Measurements from ENCODE around the gene NLK.

NLK gene

DNA sequence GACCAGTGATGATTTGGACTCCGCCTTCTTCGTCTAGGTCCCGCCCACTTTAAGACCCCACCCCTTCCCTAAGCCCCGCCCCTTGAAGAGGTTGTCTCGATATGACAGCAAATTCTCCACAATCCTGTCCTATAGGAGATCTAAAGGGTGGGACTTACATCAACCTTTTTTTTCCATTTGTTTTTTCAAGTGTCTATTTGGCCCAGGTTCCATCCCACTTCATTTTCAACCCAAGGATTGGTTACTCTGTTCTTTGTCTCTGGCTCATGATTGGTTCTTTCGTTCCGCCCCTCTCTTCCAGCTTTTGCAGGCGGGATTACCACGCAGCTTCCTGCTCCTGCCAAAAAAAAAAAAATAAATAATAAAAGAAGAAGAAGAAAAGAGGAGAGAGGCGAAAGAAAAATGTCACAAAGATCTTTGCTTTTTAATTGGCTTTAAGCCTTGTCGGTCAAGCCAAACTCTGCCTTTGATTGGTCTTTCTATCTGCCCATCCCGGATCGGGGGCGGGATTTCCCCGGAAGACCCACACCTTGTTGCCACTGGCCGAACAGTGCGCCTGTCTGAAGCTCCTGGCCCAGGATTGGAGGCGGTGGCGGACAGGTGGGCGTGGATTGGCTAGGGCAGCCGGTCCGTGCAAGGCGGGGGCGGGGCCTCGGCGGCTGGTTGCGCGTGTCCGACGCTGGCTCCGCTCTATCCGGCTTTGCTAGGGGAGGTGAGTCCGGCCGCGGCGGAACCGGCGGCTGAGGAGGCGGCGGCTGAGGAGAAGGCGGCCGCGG lies 1.2 kb upstream of the NLK start:
- peak; percentile 99 for DNase-seq

DNA sequence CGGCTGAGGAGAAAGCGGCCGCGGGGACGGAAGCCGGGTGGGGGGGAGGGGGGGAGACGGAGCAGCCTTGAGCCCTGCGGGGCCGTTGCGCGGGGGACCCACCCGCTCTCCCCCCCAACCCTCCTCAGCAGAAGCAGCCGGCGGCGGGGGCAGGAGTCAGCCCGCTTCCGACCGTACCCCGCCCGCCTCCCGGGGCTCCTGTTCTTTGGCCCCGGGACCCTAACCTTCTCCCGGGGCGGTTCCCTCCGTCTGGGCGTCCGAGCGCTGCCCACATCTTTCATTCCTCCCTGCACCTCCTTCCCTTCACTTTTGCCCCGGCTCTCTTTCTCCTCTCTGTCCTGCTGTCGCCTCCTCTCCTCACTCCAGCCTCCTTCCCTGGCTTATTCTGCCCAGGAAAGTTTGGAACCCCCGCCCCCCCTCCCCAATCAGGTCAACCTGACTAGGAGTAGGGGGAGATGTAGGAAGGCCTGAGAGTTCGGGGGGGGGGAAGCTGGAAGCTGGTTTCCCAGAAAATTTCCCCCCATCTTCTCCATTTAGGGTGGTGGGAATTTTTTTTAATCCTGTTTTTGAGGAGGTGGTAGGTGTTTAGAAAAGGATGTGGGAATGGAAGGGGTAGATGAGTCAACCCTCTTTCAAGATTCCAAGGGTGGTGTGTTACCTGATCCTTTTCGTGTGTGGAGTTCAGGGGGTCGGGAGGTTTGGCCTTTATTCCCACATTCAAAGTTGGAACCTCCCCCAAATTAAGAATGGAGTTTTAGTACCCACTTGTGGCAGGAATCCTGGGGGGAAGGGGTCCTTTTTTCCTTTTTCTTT lies 427 bp upstream of the NLK start:
- DNase-seq: no peak

DNA sequence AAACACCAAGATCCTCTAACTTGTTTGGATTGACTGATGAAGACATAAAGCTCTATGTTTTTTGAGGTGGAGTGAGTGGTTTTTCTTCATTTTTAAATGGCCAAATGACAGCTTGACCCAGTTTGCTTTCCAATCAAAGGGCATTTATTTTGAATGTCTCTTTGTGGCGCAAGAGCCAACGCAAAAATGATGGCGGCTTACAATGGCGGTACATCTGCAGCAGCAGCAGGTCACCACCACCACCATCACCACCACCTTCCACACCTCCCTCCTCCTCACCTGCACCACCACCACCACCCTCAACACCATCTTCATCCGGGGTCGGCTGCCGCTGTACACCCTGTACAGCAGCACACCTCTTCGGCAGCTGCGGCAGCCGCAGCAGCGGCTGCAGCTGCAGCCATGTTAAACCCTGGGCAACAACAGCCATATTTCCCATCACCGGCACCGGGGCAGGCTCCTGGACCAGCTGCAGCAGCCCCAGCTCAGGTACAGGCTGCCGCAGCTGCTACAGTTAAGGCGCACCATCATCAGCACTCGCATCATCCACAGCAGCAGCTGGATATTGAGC lies 329 bp downstream of the NLK start:
- DNase-seq: no peak

DNA sequence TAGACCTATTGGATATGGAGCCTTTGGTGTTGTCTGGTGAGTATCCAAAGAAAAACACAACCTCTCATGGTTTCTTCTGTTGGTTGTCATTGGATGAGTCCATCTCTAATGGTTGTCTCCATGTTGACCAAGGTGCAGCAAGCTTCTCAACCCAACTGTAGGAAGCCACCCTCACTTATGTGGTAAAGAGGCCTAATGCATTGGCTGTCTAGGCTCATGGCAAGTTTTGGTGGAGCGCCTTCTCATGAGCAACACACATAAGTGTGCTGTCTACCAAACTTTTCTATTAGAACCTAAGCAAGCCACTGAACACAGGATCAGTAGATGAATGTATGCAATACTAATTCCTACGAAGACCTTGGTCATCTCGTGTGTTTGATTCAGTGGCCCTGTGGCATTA lies 819 bp downstream of the NLK start:
- DNase-seq: no peak

DNA sequence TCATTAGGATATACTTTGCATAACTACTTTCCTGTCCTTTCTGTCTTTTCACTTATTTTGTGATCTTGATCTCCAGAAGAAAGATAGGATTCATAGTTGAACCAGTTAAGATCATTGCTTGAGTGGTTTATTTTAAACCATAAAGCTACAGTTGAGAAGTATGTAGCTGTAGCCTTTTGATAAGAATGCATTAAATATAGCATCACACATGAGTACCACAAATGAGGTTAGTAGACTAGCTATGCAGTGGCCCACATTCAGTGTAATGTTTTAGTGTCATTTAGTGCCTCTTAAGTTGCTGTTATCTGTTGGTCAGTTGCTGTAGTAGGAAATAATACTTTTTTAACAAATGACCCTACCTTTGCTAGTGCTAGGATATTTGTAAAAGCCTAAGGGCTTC lies 1.3 kb downstream of the NLK start:
- DNase-seq: no peak

DNA sequence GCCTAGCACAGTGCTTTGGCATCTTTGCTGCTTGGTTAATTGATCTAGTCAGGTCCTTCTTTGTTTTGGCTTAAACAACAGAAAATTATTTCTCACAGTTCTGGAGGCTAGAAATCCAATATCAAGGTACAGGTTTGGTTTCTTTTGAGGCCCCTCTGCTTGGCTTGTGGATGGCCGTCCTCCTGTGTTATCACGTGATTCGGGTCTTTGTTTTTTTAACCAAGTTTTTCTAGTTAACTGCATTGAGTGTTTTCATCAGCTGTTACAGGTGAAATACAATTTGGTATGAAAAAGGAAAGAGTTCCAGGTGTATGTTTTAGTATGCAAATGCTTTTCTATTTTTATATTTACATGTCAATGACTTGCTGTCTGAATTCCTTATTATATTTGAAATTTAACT lies 2.8 kb downstream of the NLK start:
- DNase-seq: no peak

DNA sequence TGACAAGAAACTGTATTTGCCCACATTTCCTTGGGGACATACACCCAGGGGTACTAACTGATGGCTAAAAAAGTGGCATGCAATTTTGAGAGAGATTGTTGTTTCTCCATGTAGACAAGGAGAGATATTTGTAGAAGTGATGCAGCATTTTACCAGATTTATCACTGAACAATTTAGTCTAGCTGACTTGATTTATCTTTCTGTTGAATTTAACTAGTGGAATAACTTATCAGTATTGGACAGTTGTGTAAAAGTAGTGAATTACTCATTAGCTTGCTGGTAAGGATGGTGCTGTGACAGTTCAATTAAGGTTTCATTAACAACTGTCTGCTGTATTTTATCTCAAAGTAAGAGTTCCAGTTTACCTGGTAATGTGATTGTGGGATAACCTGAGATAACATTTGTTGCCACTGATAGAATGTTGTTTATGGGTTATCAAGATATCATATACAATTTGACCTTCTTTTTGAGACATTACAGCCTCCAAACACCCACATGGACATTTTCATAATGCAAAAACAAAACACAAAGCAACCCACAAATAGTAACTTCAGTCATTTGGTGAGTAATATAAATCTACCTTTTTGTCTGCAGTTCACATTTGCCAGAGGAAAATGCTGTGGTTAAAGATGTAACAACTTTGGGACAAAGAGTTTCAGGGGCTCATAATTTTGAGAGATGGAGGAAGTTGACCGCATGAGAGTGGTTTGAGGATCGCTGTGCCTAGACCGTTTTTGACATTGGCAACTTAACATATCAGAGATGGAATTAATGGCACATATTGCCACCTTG lies 3.8 kb downstream of the NLK start:
- DNase-seq: no peak

DNA sequence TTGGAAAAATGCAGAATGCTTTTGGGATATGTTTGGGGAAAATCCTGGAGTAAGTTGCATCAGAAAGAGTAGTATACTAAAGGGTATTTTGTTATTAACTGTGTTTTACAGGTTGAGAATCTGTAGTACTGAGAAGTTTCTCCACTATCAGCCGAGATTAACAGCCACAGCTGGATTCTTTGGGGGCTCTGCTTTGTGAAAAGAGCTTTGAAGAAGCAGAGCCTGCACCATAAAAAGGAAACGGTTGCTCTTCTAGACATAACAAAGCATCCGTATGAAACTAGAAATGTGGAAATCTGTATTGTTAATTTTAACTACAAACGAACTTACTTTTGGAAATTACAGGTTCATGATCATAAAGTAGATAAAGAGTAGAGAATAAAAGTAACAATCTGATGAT lies 5.3 kb downstream of the NLK start:
- DNase-seq: no peak

DNA sequence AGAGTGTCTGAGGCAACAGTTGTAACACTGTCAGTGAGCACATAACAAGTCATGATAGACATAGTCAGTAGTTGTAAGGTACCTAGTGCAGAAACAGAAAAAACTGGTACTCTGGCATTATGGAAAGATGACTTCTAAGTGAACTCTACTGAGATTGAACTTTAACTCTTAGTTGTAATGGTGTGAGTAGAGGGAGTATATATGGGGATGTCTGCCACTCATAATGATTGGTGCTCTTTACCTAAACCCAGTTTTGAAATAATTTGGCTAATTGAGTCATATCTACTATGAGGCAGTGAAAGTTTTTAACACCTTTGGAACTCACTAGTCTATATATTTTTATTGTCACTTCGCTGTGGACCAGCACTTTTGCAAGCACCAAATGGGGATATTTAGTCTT lies 6.6 kb downstream of the NLK start:
- no peak for DNase-seq

DNA sequence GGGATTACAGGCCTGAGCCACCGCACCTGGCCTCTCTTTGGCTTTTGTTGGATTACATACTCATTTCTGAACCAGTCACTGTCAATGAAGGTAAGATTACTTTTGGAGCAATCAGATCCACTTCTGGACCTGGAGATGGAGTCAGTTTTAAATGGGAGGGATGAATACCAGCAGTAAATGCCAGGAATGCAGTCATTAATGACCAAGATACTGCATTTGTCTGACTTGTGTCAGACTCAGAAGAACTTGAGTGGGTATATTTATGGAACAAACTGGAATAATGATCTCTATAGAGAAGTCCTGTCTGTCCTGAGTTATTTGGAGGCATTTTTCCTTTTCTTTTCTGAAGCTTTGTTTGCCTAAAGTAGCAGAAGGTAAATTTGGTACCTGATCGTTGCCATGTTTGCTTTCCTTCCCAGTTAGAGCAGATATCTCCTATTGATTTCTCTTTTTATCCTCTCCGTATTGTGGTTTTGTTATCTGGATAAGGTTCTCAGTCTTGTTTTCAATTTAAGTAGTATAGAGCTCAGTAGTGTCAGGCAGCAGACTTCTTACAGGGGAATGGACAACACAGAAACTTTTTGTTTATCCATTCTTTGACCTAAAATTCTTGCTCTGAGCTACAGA lies 10.7 kb downstream of the NLK start:
- DNase-seq: no peak

DNA sequence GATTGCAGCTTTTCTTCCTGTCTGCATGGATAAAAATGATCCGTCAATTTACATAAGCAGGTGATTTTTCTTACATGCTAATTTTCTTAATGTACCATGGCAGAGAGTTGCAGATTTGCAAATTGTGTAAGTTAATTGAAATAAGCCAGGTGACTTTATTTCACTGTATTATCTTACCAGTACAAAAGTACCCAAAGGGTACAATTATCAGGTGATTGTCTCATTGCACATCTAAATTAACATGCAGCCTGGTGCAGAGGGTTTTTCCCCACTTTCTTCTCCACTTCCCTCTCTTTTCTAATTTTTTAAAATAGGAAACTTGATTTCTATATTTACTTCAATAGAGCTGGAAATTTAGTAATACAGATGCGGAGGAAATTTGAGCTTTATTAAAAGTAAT lies 11.2 kb downstream of the NLK start:
- no peak for DNase-seq

DNA sequence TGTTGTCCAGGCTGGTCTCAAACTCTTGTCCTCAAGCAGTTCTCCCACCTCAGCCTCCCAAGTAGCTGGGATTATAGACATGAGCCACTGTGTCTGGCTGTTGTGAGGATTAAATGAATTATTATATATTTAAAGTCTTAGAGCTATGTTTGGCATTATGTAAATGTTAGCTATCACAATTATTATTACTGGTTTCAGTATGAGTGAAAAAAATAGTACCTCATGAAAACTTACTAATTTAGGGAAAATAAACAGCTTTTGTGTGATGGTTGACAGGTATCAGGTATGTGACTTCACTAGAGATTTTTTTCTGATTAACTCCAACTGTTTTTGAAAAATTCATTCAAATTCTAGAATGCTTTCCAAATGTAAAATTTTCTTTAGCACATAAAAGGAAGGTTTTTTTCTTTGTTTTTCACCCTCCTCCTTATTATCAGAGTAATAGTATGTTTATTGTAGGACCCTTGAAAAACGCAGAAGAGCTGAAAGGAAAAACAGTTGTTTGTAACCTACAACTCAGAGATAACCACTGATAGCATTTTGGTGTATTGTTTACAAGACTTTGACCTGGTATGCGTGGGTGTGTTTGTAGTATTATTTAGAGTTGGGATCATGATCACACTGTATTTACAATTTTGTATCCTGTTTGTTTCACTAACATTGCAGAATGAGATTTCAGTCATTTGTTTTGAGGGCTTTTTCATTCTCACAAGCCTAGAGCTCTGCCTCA lies 13.2 kb downstream of the NLK start:
- DNase-seq: no peak

DNA sequence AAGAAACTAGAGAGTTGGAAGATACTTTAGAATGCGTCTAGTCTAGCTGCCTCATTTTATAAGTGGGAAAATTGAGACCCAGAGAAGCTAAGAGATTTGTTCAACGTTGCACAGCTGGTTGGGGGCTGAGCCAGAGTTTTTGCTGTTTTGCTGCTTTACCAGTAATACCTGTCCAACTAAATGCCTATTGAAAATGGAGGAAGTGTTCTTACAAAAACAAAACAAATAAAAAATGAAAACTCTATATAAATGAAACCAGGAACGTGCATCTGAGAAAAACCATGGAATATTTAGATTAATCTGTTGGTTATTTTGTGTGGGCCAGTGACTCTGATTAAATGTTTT lies 13.8 kb downstream of the NLK start:
- DNase-seq: no peak

DNA sequence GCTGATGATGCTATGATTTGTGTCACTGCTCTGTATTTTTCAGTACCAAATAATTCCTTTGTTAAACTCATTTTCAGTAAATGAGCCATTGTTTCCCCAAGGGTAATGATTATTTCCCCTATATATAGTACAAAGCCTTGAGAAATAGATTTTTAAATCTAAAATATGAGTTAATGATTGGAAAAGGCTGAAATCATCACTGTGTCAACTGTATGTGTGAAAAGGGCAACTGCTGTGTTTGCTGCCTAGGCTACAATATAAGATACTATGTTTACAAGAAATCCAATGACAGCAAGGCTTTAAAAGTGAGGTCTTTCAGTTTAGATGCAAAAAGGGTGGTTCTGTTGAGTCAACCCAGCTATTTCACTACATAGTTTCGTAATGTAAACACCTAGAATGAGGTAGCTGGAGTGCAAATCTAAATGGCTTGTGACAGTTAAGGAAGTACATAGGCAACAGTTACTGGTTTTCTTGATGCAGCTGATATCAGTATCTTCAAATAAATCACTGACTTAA lies 15.3 kb downstream of the NLK start:
- DNase-seq: no peak

DNA sequence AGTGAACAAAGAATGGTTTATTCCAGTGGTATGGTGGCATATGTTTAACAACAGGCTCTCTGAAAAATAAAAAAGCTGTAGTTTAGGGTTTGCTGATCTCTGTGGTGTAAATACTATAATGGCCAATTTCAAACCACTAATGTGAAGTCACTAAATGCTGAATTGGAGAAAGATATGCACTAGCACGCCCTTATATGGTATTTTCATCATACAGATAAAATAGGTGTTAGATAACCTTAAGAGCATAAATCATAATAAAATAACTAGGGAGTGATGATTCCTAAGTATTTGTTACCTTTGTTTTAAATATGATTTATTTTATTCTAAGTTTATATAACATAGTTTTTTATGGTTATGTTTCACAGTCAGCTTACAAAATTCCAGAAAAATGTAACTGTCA lies 17.2 kb downstream of the NLK start:
- DNase-seq: no peak

DNA sequence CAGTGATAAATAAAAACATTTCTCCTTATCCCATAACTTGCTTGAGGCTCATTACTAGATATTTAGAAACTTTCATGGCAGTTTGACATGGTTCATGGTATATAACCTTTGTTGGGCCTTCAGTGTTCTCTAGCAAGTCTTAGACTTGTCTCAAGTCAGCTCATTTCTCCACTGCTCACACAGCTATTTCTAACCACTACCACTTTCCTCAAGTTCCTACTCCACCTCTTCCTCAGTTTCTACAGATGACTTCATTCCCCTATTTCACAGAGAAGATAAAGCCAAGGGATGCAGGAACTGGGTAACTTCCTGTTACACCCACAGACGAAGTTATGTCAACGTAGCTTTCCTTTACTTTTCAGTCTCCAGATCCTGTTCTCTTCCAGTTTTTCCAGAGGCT lies 23.2 kb downstream of the NLK start:
- DNase-seq: no peak

DNA sequence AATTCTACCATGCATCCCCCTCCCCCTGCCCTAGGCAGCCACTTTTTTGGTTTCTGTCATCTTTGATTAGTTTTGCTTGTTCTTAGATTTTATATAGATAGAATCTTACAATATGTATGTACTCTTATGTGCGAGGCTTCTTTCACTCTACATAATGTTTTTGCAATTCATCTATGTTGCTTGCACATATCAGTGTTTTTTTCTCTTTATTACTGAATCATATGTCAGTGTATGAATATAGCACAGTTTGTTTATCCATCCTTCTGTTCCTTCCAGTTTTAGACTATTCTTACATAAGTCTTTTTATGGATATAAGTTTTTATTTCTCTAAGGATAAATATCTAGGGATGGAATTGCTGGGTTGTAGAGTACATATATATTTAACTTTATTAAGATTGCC lies 26.6 kb downstream of the NLK start:
- no peak for DNase-seq

DNA sequence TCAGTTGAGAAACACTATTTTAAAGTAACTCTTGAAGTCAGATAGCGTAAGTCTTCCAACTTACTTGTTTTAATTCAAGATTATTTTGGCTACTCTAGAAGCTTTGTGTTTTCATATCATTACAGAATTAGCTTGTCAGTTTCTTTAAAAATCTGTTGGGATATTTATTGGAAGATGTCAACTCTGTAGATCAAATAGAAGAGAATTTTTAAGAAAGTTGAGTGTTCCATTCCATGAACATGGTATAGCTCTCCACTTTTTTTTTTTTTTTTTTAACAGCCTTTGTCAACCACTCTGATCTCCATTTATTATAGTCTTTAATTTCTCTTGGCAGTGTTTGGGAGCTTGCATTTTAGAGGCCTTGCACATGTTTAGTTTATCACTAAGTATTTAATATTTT lies 28.7 kb downstream of the NLK start:
- no peak for DNase-seq

DNA sequence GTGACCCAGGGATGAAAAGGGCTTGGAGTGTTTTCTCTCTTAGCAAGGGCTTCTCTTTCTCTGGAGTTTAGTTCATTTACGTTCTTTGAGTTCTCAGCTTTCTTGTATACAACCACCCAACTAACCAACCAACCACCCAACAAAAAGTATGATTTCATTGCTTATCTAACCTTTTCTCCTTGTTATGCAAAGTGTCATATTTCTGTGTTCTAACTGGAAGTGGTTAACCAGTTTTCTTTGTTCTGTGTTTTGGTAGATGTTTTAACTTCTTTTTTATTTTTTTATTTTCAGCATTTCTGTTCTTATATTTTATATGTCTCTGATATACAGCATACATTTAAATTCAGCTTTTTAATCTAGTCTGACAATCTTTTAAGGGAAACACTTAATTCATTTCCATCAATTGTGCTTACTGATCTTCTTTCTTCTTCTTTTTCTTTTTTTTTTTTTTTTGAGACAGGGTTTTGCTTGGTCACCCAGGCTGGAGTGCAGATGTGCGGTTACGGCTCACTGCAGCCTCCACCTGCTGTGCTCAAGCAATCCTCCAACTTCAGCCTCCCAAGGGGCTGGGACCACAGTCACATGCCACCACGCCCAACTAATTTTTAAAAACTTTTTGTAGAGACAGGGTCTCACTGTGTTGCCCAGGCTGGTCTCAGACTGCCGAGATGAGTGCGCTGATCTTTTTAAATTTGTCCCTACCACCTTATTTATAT lies 29.6 kb downstream of the NLK start:
- DNase-seq: no peak

DNA sequence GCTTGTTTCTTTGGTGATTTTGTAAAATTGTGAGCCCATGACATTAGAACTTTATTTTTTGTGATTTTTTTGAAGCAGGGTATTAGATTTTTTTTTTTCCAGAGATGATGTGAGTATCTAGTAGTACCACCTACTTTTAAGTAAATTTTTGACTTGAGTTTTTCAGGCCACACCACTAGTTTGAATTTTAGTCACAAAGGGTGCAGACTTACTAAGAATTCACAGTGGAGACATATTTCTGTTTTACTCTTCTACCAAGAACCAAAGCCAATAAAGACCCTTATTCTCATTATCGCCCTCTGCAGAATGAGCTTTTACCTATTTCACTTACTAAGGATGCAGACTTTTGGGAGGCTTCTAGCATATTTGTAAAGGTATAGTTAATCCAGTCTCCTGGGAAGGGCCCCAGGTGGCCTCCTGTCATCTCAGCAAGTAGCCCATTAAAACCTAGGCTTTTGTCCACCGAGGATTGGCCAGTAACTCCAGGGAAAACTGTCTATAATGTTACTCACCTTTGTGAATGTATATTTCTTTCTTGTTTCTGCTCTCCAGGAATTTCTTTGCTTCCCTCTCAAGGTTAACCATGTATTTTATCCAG lies 30.6 kb downstream of the NLK start:
- no peak for DNase-seq

DNA sequence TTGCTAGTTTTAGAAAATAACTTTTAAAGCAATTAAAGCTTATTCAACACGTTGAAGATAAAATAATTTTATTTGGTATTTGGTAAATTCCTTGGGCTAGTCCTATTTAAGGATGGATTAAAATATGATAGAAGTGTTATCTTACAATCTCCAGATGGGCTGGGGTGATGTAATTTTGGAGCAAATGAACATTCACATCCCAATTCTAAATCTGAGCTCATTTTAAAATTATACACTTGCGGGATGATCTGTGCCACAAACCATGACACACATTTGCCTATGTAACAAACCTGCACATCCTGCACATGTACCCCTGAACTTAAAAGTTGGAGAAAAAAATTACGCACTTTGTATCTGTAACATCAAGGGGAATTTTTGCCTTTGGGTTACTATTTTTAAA lies 31.5 kb downstream of the NLK start:
- no peak for DNase-seq

Measured in activated gamma-delta T cell treated with Interleukin-2 at 50 U/mL for 16 hours (primary cell).